LHCN-M2 (cell line): ENCODE data around the gene MACROD2. TPM values are rescaled to one million over a fixed set of nuclear protein-coding genes. Genes with fewer than 3 reads are reported as not detected.

ENCODE experiments used
- DNase-seq: peaks from one replicate; pipeline ENCODE4 v3.0.0-alpha.2; 2012; ENCODE audit warnings: low read depth
- total RNA-seq: library from RNA; depleted of rRNA; stranded (reverse); fragments of >200 nt; gene quantifications from 2 replicates; pipeline ENCODE4 v1.2.3, GENCODE V29; 2014

Gene MACROD2
- total RNA-seq, 1 experiment from 2014 or later: 1.1 TPM

- DNase-seq: no peak
Measured at GRCh38 chr20:14744723-14745122, 749.4 kb downstream of the MACROD2 start.

GRCh38 chr20:14745830-14746229, 750.5 kb downstream of the MACROD2 start:
- no peak for DNase-seq

DNA sequence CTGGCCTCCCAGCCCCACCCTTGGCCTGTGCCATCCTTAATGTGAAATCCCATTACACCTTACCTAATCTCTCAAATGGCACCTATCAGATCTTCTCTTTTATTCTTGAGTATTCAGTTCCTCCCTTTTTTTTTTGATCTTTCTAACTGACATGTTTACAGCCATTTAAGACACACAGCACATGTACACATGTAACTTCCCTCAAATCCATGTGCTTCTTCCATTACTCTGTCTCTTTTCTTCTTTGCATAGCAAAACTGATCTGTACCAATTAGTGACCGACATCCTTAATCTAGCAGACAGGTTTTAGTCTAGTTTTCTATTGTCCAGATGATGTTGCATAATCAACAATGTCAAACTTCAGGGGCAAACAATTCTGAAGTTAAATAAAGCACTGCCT, 755.9 kb downstream of the MACROD2 start:
- no peak for DNase-seq

- no peak for DNase-seq
Measured at GRCh38 chr20:14757728-14758127, 762.4 kb downstream of the MACROD2 start.

- no peak for DNase-seq
Measured at GRCh38 chr20:14758356-14758755, 763.0 kb downstream of the MACROD2 start.

DNA sequence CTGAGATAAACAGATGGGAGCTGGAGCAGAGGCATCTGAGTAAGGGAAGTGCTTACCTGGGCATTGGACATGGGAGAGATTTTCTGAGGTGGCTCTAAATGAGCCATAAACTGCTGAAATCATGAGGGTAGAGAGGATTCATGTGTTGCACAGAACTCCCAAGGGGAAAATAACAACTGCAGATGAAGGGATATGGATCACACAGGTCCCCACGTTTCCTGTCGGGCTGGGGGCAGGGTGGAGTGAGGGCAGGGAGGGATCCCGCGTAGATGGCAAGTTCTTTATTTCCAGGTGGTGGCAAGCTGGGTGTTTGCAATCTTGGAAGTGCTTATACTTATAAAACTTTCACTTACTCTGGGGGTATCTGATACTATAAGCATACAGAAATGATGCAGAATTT, 764.7 kb downstream of the MACROD2 start:
- DNase-seq: no peak

- DNase-seq: no peak
Measured at GRCh38 chr20:14761903-14762302, 766.6 kb downstream of the MACROD2 start.

DNA sequence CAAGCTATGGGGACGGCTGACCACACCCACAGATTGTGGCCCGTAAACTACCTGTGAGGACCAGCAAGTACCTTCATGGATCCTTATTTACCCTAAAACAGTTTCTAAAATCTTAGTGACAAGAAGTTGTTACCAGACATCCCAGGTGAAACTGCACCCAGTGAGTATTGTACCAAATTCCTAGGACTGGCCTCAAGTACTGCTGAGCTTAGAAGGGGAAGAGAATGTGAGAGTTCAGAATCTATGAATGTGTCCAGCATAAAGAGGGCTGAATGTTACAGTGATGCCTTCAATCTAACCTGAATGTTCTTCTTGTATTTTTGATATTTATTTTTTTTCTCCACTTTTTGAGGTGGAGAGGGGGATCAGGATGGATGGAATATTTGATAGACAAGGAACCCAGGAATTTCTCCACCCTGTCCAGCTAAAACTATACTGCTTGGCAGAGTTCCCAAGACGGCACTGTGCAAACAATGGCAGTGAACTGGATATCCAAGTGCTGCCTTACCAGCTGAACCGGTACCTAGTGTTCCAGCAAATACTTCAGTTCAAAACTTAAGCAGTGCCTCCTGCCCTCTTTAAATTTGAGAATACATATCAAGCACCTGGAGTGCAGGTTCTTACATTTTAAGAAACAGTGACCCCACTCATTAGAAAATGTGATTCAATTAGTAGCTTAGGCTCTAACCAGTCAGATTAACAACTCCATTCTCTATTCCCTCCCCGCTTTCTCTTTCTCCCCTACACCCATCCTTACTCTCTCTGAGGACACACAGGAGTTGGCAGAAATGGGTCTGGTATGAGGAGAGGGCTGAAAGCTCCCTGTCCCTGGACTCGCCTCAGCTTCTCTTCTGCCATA, 769.4 kb downstream of the MACROD2 start:
- no peak for DNase-seq

- no peak for DNase-seq
Measured at GRCh38 chr20:14765370-14765701, 770.0 kb downstream of the MACROD2 start.

DNA sequence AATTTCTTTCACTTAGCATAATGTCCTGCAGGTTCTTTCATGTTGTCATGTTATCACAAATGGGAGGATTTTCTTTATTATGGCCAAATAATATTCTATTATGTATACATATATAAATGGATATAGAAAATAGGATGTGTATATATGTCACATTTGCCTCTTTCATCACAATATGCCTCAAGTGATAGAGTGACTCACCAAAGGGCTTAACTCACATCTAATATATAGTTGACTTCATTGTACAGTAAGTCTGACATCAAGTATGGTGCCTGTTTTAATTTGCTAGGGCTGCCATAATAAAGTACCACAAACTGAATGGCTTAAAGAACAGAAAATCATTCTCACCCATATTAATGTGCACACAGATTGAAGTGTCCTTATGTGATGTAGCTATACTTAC, 778.2 kb downstream of the MACROD2 start:
- DNase-seq: no peak

GRCh38 chr20:14775778-14776177, 780.5 kb downstream of the MACROD2 start:
- peak; percentile 82 for DNase-seq

DNA sequence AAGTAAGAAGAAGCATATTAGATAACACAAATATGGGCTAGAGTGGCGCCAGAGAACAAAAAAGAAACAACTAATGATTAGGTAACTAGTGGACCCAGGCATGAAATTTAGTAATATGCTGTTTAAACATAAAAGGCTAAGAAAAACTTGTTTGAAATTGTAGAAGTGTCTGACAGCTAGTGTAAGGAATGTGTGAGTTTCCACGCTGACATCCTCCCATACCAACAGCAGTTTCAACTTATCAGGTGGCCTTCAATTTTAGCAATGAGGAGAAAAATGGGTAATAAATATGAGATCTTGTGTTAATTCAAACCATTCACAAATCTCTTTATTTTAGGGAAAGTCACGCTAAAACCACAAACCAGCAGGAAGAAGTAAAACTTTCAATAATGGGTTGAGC, 782.3 kb downstream of the MACROD2 start:
- DNase-seq: peak; percentile 13

- DNase-seq: no peak
Measured at GRCh38 chr20:14778096-14778495, 782.8 kb downstream of the MACROD2 start.

GRCh38 chr20:14778875-14779274, 783.6 kb downstream of the MACROD2 start:
- DNase-seq: no peak

DNA sequence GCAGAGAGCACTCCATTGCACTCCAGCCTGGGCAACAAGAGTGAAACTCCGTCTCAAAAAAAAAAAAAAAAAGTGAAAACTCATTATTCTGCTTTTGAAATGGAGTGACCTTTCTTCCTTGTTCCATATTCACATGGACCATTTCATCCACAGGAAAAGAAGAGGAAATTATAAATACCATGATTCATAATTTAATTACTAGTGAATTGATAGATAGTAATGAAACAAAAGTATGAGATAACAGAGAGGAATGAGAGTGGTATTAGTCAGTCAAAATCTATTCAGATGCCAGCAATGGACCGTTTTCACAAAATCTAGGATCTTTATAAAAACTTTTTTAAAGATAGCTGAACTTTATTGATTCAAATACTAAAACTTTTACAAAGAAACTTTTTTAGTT, 785.2 kb downstream of the MACROD2 start:
- no peak for DNase-seq

DNA sequence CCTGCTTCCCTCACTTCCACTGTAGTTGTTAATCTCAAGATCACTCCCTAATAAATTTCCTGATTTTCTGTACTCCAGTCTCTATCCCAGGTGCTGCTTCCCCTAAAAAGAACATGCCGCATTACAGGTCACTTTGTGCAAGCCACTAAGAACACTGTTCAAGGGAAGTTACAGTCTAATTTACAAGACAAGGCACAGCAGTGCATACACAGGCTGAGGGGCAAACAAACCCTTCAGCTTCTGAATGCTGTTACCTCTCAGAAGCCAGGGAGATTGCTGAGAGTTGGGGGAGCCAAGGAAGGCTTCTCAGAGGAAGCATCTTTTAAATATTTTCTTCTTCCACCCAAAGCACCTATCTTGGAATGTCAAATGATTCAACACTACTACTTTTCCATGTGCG, 787.4 kb downstream of the MACROD2 start:
- no peak for DNase-seq

DNA sequence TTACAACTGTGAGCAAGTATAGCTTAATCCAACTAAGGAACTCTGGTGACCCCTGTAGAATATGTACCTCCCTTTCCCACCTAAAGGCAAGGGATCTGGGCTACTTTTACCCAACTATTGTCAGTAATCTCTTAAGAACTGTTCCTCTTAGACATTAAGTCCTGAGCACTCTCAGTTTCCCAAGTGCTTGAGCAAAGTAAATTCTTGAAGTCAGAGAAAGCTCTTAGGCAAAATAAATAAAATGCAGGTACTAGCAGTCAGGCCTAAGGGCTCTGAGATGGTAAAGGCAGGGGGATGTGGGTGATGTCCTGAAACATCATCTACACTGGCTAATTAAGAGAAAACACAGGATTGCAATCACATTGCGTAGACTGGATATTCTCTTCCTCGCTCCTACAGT, 788.5 kb downstream of the MACROD2 start:
- DNase-seq: no peak

DNA sequence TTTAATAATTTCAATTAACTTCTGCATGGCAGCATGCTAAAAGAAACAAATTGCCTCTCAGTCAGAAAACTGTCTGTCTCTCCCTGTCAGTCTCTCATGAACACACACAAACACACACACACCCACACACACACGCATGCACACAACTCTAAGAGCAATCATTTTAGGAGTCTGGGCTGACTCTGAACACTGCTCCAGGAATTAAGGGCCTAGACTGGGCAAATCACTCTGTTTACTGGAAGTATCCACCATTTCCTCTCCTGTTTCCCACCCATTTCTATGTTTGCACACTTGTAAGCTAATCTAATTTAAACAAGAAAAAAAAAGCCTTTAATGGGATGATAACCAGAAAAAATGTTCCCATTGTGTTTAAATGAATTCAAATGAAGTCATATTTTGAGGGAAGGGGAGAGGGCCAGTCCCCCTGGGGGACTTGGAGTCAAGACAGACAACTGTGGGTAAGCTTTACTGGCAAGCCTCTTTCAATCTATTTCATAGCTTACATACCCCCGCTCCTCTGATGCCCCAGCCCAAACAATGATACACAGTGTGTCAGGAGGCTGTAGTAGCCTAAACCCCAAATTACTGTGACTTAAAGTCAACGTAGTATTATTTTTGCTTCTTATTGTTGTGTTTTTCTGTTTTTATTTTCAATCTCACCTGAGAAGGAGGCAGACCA, 789.9 kb downstream of the MACROD2 start:
- DNase-seq: no peak

DNA sequence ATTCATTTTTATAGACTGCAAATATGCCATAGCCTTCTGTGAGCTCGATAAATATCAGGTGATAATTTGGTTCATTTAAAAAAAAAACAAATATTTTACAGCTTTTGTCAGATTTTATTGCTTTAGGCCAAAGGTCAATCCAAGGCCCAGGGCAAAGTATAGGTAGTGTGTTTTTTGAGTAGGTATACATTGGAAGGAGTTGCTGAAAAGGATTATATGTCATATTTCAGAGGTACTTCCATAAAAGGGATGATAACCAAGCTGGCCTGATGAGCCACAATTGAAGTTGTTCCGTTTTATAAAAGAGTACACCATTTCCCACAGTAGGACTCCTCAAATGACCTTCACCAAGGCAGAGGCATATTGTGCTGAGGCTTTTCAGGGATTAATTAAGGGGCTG, 794.9 kb downstream of the MACROD2 start:
- no peak for DNase-seq

GRCh38 chr20:14790771-14791620, 795.7 kb downstream of the MACROD2 start:
- peak; percentile 47 for DNase-seq

GRCh38 chr20:14792915-14793314, 797.6 kb downstream of the MACROD2 start:
- no peak for DNase-seq

GRCh38 chr20:14799545-14800216, 804.4 kb downstream of the MACROD2 start:
- no peak for DNase-seq
